Brain microvascular endothelial cell (primary cell): Measurements from ENCODE around the gene STRN4.
A peak's percentile ranks its signal among the peaks of the same experiment; 100 is the strongest.

Experiments used
- DNase-seq: peaks from one replicate; pipeline ENCODE4 v3.0.0-alpha.2; 2020
- H3K27ac ChIP-seq: fragments of 250-450 bp; sonication (Bioruptor Pico); 2 replicates; pipeline ENCODE4 v1.5.1; 2020; ENCODE audit warnings: mild to moderate bottlenecking, moderate library complexity
- H3K27me3 ChIP-seq: fragments of 250-450 bp; sonication (Bioruptor Pico); replicated peaks from 2 replicates; pipeline ENCODE4 v1.5.1; 2020; ENCODE audit warnings: mild to moderate bottlenecking
- H3K36me3 ChIP-seq: fragments of 250-450 bp; sonication (Bioruptor Pico); replicated peaks from 2 replicates; pipeline ENCODE4 v1.5.1; 2020; ENCODE audit warnings: mild to moderate bottlenecking
- H3K4me3 ChIP-seq: 2 replicates; pipeline ENCODE4 v1.5.1; 2011; ENCODE audit warnings: low read depth, mild to moderate bottlenecking, control low read depth, low read length, moderate library complexity
- CTCF ChIP-seq: IDR thresholded peaks from 2 replicates; pipeline ENCODE4 v1.5.1; 2011; ENCODE audit warnings: low read depth, mild to moderate bottlenecking, moderate library complexity, low read length, control low read depth, inconsistent platforms; ENCODE audit errors: missing control alignments
- in situ Hi-C: cut with HindIII; loops from 2 replicates; pipeline ENCODE4 v1.10.0; 2017; ENCODE audit warnings: low sequenced_read_pairs, low pct_ligation_motif_present

The STRN4 gene

GRCh38 chr19:46739290-46739771, 6.9 kb downstream of the STRN4 start:
- Histone ChIP-seq H3K27ac (no peak overlapping the region), H3K36me3 (peaks cover 35% of the 10 kb centered on the region)
- in situ Hi-C loops, result no loop called here

GRCh38 chr19:46737761-46738171, 8.5 kb downstream of the STRN4 start:
- in situ Hi-C loops, result no loop called here
- Histone ChIP-seq H3K4me3 (no peak overlapping the region), H3K36me3 (peaks cover 48% of the 10 kb centered on the region), H3K27me3 (no peaks in the 10 kb centered on the region), H3K27ac (no peak overlapping the region)
- TF ChIP-seq CTCF, result no peak
- no peak for DNase-seq

More at GRCh38 chr19:46739290-46739771, 6.9 kb downstream of the STRN4 start:
- no peaks in the 10 kb centered on the region for H3K27me3 ChIP-seq
- DNase-seq, result no peak
- H3K4me3 ChIP-seq, result no peak overlapping the region
- no peak for TF ChIP-seq CTCF

- TF ChIP-seq CTCF, result no peak
- H3K36me3 ChIP-seq, result peaks cover 51% of the 10 kb centered on the region
- no peak overlapping the region for H3K27ac ChIP-seq
- no peaks in the 10 kb centered on the region for H3K27me3 ChIP-seq
- in situ Hi-C loops, result no loop called here
- no peak for DNase-seq
- H3K4me3 ChIP-seq, result no peak overlapping the region
Observed at GRCh38 chr19:46737298-46737654, 9.0 kb downstream of the STRN4 start.

- Histone ChIP-seq H3K27ac (no peak overlapping the region), H3K36me3 (peaks cover 55% of the 10 kb centered on the region), H3K27me3 (no peaks in the 10 kb centered on the region), H3K4me3 (no peak overlapping the region)
- DNase-seq, result no peak
- no peak for TF ChIP-seq CTCF
- in situ Hi-C loops, result no loop called here
Observed at GRCh38 chr19:46736531-46737297, 9.5 kb downstream of the STRN4 start.

GRCh38 chr19:46733690-46734292, 12.5 kb downstream of the STRN4 start:
- H3K4me3 ChIP-seq, result no peak overlapping the region
- no peaks in the 10 kb centered on the region for H3K27me3 ChIP-seq
- no peak for TF ChIP-seq CTCF
- peak overlapping the region; percentile 57 for H3K27ac ChIP-seq
- DNase-seq, result no peak
- in situ Hi-C loops, result no loop called here
- H3K36me3 ChIP-seq, result peaks cover 70% of the 10 kb centered on the region
